B cell (primary cell): Measurements from ENCODE around the gene SERPINI1. TPM values are rescaled to one million over a fixed set of nuclear protein-coding genes. Genes with fewer than 3 reads are reported as not detected.

Source experiments
- ATAC-seq: fragments of 200-7000 bp; cut with Tn5 transposase; one replicate; pipeline ENCODE4 v1.10.0; 2021; ENCODE audit warnings: low read depth, mild to moderate bottlenecking, moderate number of reproducible peaks, moderate library complexity
- CTCF ChIA-PET: fragments of 350-600 bp; sonication (Branson Sonifier 250); formaldehyde crosslinking; loops from one replicate; lab custom pipeline; 2021; ENCODE audit warnings: antibody characterized with exemption, inconsistent platforms; lab: Charles Lee
- POLR2A ChIA-PET: fragments of 350-600 bp; sonication (Branson Sonifier 250); formaldehyde crosslinking; loops from one replicate; lab custom pipeline; 2021; ENCODE audit warnings: antibody characterized with exemption; lab: Charles Lee
- DNase-seq: peaks from one replicate; pipeline ENCODE4 v3.0.0; 2013
- H2AFZ ChIP-seq: 2 replicates; pipeline ENCODE4 v1.6.1; 2012; ENCODE audit warnings: mild to moderate bottlenecking, low read depth, low read length; ENCODE audit not compliant: insufficient read depth, poor library complexity, severe bottlenecking
- H3K27ac ChIP-seq, 2 donors: 1 replicate in 1 of 2; 2 replicates in 1 of 2; pipeline ENCODE4 v1.5.1; 2012 to 2013; ENCODE audit warnings: low read length in 2 of 2, mild to moderate bottlenecking in 2 of 2, moderate library complexity in 1 of 2
- H3K27me3 ChIP-seq, 4 experiments: fragments of 200-600 bp in 1 of 4; sonication (generic) in 1 of 4; replicated peaks in 1 of 4; 1 replicate in 2 of 4; 2 replicates in 2 of 4; pipeline versions ENCODE4 v1.6.1 to v1.7.0; 2013 to 2016; ENCODE audit warnings: low read length in 3 of 4, mild to moderate bottlenecking in 2 of 4, mixed read lengths in 1 of 4, moderate library complexity in 1 of 4; ENCODE audit not compliant: insufficient read depth in 4 of 4, control insufficient read depth in 3 of 4; ENCODE audit errors: control extremely low read depth in 1 of 4
- H3K36me3 ChIP-seq, 2 experiments: replicated peaks in 1 of 2; 1 replicate in 1 of 2; 2 replicates in 1 of 2; pipeline versions ENCODE4 v1.6.1 to v1.7.1; 2013; ENCODE audit warnings: low read length in 1 of 2; ENCODE audit not compliant: insufficient read depth in 2 of 2, control insufficient read depth in 1 of 2; ENCODE audit errors: control extremely low read depth in 1 of 2, extremely low read depth in 1 of 2
- H3K4me1 ChIP-seq, 2 donors: fragments of 200-600 bp in 1 of 2; sonication (generic) in 1 of 2; 1 replicate in 1 of 2; 2 replicates in 1 of 2; pipeline versions ENCODE4 v1.5.1 to v1.6.1; 2013 to 2017; ENCODE audit warnings: low read length in 2 of 2; ENCODE audit not compliant: control insufficient read depth in 2 of 2, insufficient read depth in 2 of 2
- H3K4me2 ChIP-seq: replicated peaks from 2 replicates; pipeline ENCODE3; 2012; ENCODE audit warnings: mild to moderate bottlenecking, low read depth, low read length; ENCODE audit not compliant: poor library complexity, severe bottlenecking
- H3K4me3 ChIP-seq, 5 experiments: fragments of 200-600 bp in 1 of 5; sonication (generic) in 1 of 5; 1 replicate in 3 of 5; 2 replicates in 2 of 5; pipeline versions ENCODE4 v1.5.1 to v1.7.0; 2011 to 2016; ENCODE audit warnings: low read length in 4 of 5, mild to moderate bottlenecking in 4 of 5, low read depth in 2 of 5, control low read depth in 1 of 5, moderate library complexity in 1 of 5; ENCODE audit not compliant: insufficient read depth in 1 of 5; ENCODE audit errors: control extremely low read depth in 1 of 5, extremely low read depth in 1 of 5
- H3K79me2 ChIP-seq: fragments of 200-600 bp; sonication (generic); one replicate; pipeline ENCODE4 v1.6.0; 2016; ENCODE audit warnings: low read length; ENCODE audit not compliant: control insufficient read depth, insufficient read depth
- H3K9ac ChIP-seq: fragments of 200-600 bp; sonication (generic); 2 replicates; pipeline ENCODE4 v1.6.1; 2017; ENCODE audit warnings: mild to moderate bottlenecking, low read length, moderate library complexity
- H3K9me3 ChIP-seq, 3 donors: one replicate each; pipeline versions ENCODE4 v1.6.1 to v1.7.1; 2013; ENCODE audit warnings: low read length in 2 of 3; ENCODE audit not compliant: control insufficient read depth in 2 of 3, insufficient read depth in 1 of 3; ENCODE audit errors: control extremely low read depth in 1 of 3
- H4K20me1 ChIP-seq: 2 replicates; pipeline ENCODE4 v1.6.0; 2012; ENCODE audit warnings: mild to moderate bottlenecking, low read length; ENCODE audit not compliant: insufficient read depth, control insufficient read depth, poor library complexity, severe bottlenecking
- H3K27ac Mint-ChIP-seq: one replicate; pipeline ENCODE4 v1.8.0; 2021; ENCODE audit warnings: mixed read lengths
- H3K27me3 Mint-ChIP-seq: one replicate; pipeline ENCODE4 v1.8.0; 2021; ENCODE audit warnings: mixed read lengths
- H3K4me1 Mint-ChIP-seq: one replicate; pipeline ENCODE4 v1.8.0; 2021; ENCODE audit warnings: mixed read lengths
- H3K4me3 Mint-ChIP-seq: one replicate; pipeline ENCODE4 v1.8.0; 2021; ENCODE audit warnings: mixed read lengths
- H3K9me3 Mint-ChIP-seq: one replicate; pipeline ENCODE4 v1.8.0; 2022; ENCODE audit warnings: mixed read lengths; ENCODE audit not compliant: insufficient read depth
- CTCF ChIP-seq: fragments of 200-600 bp; IDR thresholded peaks from one replicate; pipeline ENCODE4 v1.8.0; 2022; ENCODE audit warnings: antibody characterized with exemption, mild to moderate bottlenecking
- EZH2 ChIP-seq: IDR thresholded peaks from 2 replicates; pipeline ENCODE4 v1.6.1; 2012; ENCODE audit warnings: borderline replicate concordance, low read depth, mild to moderate bottlenecking, moderate library complexity, low read length; ENCODE audit not compliant: insufficient read depth, poor library complexity, severe bottlenecking
- whole genome bisulfite sequencing: methylation state at CpG from one replicate; pipeline ENCODE4 v1.1.5; 2013; ENCODE audit warnings: missing lambda C conversion rate; ENCODE audit not compliant: insufficient coverage; 5-methylcytosine and 5-hydroxymethylcytosine counted together
- intact Hi-C: fragments of 100-400 bp; cut with micrococcal nuclease; formaldehyde crosslinking; loops from one replicate; pipeline ENCODE4 v1.10.0; 2022
- polyA plus RNA-seq: library from polyadenylated mRNA; depleted of rRNA; stranded (reverse); fragments of >200 nt; gene quantifications from 2 replicates; pipeline ENCODE4 v1.2.3, GENCODE V29; 2012
- total RNA-seq, 2 donors: library from RNA; stranded (reverse); fragments of 120-200 nt in 1 of 2; gene quantifications; 1 replicate in 1 of 2; 2 replicates in 1 of 2; pipeline versions ENCODE4 v1.2.3 to v1.2.4, GENCODE V29; 2013 to 2022

Gene SERPINI1
- total and polyA plus RNA-seq, 2 donors (not counting 1 experiment from before 2014, with no cell fraction given): 6.8 to 7.0 TPM

- Histone ChIP-seq H3K27me3 (no peaks in the 10 kb centered on the region), H2AFZ (no peak overlapping the region), H4K20me1 (peaks cover 62% of the 10 kb centered on the region), H3K4me2 (no peak overlapping the region), H3K9ac (no peak overlapping the region), H3K36me3 (peaks cover 17 to 46% of the 10 kb centered on the region in 2 experiments), H3K4me3 (no peak overlapping the region), H3K9me3 (peaks cover 0 to 1% (median 0%) of the 10 kb centered on the region in 3 donors), H3K27ac (no peak overlapping the region), H3K79me2 (peaks cover 95% of the 10 kb centered on the region), H3K4me1 (no peaks in the 10 kb centered on the region)
- no peaks in the 10 kb centered on the region for H3K9me3 Mint-ChIP-seq
- no peaks in the 10 kb centered on the region for H3K27me3 Mint-ChIP-seq
- ATAC-seq: no peak
- ChIA-PET POLR2A (no interaction called here), CTCF (no interaction called here)
- TF ChIP-seq CTCF (no peak), EZH2 (no peak)
- DNase-seq: no peak
- H3K4me1 Mint-ChIP-seq: peaks cover 36% of the 10 kb centered on the region
- intact Hi-C loops: no loop called here
- no peak overlapping the region for H3K4me3 Mint-ChIP-seq
- H3K27ac Mint-ChIP-seq: no peak overlapping the region
Observed at GRCh38 chr3:167710552-167710951, 25.0 kb upstream of the SERPINI1 start.

GRCh38 chr3:167711439-167711838 lies 24.1 kb upstream of the SERPINI1 start:
- H3K27me3 ChIP-seq: no peaks in the 10 kb centered on the region
- H3K79me2 ChIP-seq: peaks cover 96% of the 10 kb centered on the region
- H3K36me3 ChIP-seq: peaks cover 14 to 40% of the 10 kb centered on the region in 2 experiments
- no peak for ATAC-seq
- CTCF ChIA-PET: interaction anchor here (1.5 kb wide), 1 partner anchor 8 kb away, joined by 3 read pairs; no protein-coding TSS in a partner anchor
- H3K9me3 ChIP-seq: peaks cover 0 to 1% (median 0%) of the 10 kb centered on the region in 3 donors
- no peak for TF ChIP-seq EZH2
- TF ChIP-seq CTCF: no peak
- peaks cover 55% of the 10 kb centered on the region for H4K20me1 ChIP-seq
- POLR2A ChIA-PET: no interaction called here
- no peak overlapping the region for H3K4me3 ChIP-seq
- WGBS: no CpG with 5 or more reads among the region's 1 CpG
- no peak overlapping the region for H3K9ac ChIP-seq
- Mint-ChIP-seq H3K4me1 (peaks cover 36% of the 10 kb centered on the region), H3K27me3 (no peaks in the 10 kb centered on the region), H3K27ac (no peak overlapping the region), H3K9me3 (no peaks in the 10 kb centered on the region), H3K4me3 (no peak overlapping the region)
- H2AFZ ChIP-seq: no peak overlapping the region
- DNase-seq: no peak
- H3K27ac ChIP-seq: no peak overlapping the region
- intact Hi-C loops: no loop called here
- H3K4me1 ChIP-seq: no peaks in the 10 kb centered on the region
- H3K4me2 ChIP-seq: no peak overlapping the region
